ENCODE measurements around the gene TNF.
"Not testable (repeated sequence)": the region's sequence is repeated elsewhere in the genome, so short reads cannot be mapped to it uniquely, and the experiment has no call there.

The TNF gene

DNA sequence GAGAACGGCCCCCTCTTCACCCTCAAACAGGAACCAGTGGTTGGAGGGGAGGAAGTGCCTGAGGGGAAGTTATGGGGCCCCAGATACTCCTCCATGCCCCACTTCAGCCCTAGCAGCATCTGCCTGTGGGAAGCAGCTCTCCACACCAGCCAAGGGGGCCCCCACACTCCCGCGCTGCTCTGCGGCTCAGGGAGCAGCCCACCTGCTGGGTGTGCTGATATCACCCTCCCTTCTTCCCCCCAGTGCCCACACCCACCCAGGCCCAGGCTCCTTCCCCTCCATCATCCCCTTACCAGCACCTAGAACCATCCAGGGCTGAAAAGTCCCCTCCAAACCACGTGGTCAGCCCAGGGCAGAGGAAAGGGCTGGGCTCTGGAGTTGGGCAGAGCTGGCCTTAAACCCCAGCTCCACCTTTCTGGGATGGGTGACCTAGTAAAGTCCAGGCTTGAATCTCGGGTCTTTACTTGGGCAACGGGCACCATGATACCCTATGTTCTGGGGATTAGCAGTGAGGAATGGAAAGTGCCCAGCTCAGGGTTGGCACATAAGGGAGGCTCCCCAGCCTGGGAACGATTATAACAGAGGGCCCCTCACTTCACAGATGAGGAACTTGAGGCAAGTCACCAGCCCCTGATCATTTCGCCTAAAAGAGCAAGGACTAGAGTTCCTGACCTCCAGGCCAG lies 11.4 kb downstream of the TNF start:
- no peak overlapping the region for H3K4me3 ChIP-seq (ENCODE audit: low read depth, low read length)

DNA sequence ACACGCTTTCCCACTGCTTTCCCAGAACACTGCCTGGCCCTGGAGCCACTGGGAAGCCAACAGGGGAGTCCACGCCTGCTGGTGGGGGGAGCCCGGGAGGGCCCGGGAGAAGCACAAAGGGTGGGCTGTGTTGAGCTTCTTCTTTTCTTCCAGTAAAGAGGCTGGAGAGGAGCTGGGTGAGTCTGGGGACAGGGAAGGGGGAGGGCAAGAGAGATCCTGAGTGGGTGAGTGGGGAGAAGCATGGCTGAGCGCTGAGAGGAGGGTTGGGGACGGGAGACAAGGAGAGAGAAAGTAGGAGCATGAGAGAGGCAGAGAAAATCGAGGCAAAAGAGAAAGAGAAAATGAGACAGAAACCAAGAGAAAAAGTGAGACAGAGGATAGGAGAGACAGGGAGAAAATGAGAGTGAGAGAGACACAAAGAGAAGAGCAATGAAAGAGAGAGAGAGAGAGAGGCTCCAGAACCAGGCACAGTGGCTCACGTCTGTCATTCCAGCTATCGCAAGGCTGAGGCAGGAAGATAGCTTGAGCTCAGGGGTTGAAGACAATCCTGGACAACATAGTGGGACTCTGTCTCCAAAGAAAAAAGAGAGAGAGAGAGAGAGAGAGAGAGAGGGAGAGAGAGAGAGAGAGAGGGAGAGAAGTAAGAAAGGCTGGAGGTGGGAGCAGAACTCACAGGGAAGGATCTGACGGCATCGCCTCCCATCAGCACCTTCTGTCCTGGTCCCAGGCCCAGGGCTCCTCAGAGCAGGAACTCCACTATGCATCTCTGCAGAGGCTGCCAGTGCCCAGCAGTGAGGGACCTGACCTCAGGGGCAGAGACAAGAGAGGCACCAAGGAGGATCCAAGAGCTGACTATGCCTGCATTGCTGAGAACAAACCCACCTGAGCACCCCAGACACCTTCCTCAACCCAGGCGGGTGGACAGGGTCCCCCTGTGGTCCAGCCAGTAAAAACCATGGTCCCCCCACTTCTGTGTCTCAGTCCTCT lies 12.7 kb downstream of the TNF start:
- H3K4me3 ChIP-seq (ENCODE audit: low read depth, low read length) = no peak overlapping the region

DNA sequence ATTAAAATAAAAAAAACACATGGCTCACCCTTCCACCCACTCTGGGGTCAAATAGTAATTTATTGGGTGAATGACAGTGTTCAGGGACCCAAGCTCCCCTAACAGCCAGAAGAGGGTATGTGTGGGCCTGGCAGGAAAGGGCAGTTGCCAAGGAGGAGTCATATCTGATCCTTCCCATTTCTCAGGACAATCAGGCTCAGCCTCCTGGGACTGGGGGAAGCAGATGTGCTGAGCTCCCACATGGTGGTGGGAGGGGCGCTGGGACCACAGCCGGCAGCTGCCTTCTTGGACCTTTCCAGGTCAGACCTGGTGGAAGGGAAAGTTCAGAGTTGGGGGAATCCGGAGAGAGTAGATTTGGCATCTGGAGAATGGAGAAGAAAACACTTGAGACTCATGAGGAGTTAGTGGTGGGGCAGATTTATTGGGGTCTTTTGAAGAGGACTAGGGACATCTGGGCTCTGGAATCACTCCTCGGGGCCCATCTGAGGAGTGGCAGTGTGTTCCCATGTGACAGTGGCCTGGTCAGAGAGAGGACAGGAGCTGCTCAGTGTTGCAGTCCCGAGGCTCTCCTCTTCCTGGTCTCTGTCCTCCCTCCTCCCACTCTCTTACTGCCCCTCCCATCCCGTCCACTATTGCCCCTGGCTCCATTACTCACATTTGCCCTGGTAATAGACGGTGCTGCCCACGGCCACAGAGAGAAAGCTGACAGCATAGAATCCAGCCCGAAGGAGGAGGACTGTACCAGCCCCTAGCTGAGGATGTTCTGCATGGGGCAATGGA lies 13.7 kb downstream of the TNF start:
- H3K4me3 ChIP-seq (ENCODE audit: low read depth, low read length) = no peak overlapping the region

DNA sequence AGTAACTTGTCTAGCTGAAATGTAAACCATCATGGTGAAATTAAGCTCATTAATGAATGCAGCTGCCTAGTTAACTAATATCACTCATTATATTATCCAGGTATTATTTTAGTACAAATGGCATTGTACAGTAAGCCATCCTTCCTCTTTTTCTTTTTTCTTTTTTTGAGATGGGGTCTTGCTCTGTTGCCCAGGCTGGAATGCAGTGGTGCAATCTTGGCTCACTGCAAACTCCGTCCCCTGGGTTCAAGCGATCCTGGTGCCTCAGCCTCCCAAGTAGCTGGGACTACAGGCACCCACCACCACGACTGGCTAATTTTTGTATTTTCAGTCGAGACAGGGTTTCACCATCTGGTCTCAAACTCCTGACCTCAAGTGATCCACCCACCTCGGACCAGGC lies 15.3 kb downstream of the TNF start:
- not testable (repeated sequence) for H3K4me3 ChIP-seq (ENCODE audit: low read depth, low read length)

DNA sequence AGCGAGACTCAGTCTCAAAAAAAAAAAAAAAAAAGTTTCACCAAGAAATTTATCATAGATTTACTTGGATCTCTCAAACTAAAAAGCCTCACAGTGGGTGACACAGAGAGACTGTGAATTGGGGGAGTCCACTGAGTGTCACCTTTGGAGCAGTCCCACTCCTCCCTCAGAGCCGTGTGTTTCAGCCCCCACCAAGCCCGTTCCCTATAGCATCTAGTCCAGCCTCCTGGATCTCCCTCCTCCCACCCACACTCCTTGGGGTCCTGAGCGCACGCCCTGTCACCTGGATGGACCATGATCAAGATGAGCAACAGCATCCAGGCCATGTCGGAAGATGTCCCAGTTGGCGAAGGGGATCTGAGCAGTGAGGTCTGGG lies 17.0 kb downstream of the TNF start:
- H3K4me3 ChIP-seq (ENCODE audit: low read depth, low read length) = no peak overlapping the region

DNA sequence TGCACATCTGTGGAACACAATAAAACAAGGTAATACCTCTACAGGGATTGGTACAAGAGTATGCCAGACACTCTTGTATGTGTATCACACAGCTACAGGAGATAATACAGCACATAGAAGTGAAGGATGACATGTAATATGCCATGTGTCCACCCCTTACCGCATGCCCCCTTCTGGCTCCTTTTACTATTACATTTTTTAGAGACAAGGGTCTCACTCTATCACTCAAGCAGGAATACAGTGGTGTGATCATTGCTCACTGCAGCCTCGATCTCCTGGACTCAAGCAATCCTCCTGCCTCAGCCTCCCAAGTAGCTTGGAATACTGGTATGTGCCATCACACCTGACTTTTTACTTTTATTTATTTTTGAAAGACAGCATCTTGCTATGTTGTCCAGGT lies 21.6 kb downstream of the TNF start:
- H3K4me3 ChIP-seq (ENCODE audit: low read depth, low read length) = no peak overlapping the region

DNA sequence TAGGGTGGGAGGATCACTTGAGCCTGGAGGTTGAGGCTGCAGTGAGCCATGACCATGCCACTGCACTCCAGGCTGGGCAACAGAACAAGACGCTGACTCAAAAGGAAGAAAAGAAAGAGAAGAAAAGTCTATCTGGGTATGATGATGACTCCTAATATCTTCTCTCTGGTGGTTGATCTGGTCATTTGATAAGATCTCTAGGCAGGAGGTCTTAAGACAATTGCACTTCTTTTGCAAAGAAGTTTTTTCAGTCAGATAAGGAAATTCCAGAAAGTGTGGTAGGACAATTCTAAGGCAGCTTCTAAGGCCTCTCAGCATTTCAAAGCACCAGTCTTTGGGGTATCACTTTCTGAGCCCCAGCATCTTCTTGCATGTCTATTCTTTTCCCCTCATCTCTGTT lies 32.0 kb downstream of the TNF start:
- H3K4me3 ChIP-seq (ENCODE audit: low read depth, low read length) = no peak overlapping the region

DNA sequence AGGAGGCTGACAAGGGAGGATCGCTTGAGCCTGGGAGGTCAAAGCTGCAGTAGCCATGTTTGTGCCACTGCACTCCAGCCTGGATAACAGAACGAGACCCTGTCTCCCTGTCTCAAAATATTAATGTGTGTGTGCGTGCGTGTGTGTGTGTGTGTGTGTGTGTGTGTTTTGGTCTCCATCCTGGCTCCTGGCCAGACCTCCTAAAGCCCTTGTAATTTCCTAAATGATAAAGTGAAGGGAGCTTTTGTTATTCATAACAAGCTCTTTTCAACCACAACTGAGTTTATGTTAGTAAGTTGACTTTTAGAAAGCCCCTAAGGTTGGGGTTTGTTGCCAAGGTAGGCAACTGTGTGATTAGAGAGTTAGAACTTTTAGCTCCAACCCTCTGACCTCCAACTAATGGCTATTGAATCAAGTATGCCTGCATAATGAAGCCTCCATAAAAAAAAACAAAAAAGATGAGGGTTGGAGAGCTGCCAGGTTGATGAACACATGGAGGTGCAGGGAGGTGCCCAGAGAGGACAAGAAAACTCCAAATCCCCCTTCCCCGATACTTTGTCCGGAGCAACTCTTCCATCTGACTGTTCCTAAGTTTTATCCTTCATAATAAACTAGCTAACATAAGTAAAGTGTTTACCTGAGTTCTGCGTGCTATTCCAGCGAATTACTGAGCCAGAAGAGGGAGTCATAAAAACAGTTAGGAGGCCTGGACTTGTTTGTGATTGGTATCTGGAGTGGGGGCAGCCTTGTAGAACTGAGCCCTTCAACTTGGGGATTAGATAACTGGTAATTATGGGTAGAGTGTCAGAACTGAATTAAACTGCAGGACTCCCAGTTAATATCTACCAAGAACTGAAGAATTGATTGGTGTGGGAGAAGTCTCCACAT lies 34.4 kb downstream of the TNF start:
- H3K4me3 ChIP-seq (ENCODE audit: low read depth, low read length) = no peak overlapping the region

DNA sequence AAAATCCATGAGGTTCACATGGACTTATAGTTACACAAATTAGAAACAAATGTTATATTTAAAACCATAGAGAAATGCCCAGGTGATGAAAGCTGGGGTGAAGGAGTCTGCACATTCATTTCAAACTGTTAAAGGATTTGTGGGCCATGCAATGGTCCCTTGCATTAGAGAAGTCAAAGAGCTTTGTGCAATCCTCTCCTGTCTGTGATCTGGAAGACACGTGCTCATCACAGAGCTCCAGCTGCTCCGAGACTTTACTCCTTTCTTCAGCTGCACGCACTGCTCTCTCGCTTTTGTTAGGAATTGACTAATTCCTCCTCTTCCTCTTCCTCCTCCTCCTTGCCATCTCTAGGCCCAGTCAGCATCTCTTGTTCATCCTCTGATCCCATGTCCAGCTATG lies 35.6 kb downstream of the TNF start:
- H3K4me3 ChIP-seq (ENCODE audit: low read depth, low read length) = no peak overlapping the region

DNA sequence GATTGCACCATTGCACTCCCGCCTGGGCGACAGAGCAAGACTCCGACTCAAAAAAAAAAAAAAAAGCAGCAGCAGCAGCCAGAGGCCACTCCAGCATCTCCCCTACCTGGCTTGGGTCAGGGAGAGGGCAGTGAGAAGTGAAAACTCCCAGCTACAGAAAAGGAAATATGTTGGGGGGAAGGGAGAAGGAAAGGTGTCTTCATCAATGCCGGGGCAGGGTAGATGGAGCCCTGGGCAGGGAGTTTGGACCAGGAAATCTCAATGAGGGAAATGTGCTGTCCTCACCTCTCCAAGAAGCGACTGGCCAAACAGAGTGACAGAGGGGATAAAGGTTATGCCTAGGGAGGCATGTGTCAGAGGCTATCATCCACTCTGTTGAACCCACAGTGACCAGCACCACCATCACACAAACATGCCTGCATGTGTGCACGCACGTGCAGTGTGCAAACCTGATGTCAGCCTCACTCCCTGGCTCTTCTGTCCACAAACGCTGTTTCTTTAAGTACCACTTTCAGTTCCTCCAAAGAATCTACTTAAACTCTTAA lies 38.8 kb downstream of the TNF start:
- H3K4me3 ChIP-seq (ENCODE audit: low read depth, low read length) = no peak overlapping the region

DNA sequence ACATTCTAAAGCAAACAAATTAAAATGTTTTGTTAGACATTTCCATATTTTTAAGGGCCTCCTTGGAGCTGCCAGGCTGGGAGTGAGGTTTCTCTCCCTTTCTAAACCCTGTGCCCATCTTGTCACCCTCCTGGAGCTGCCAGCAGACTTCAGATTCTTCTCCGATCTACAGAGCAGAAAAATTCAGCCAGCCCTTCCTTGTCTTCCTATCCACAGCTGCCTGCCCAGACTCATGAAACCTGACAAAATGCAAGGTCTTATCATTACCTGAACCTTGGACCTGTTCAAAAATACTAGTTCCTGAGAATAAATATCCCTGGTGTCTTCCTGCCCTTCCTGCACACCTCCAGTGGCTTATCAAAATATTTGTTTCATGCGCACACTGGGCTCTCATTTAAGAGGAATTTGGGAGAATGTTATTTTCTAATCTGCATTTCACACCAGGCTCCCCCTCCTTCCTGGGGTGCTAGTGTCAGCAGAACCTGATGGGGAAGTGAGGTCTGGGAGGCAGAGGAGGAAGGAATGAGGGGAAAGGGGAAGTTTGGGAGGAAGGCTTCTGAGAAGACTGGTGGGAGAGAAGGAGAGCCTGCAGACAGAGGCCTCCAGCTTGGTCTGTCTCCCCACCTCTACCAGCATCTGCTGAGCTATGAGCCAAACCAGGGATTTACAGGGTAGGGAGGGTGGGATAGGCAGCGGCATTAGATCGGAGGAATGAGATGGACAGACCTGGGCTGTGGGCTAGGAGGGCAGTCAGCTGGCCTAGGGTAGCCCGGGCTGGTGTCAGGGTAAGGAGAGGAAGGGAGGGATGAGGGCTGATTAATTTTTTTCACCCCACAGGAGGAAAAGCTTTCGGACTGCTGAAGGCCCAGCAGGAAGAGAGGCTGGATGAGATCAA lies 39.6 kb downstream of the TNF start, which contains the start of gene AIF1:
TSS of gene AIF1 (plus strand) at position 551 of the 895 bp plus-strand sequence. CDS start at position 647, 96 bp downstream.
- H3K4me3 ChIP-seq (ENCODE audit: low read depth, low read length) = no peak within 1 kb of the TSS

DNA sequence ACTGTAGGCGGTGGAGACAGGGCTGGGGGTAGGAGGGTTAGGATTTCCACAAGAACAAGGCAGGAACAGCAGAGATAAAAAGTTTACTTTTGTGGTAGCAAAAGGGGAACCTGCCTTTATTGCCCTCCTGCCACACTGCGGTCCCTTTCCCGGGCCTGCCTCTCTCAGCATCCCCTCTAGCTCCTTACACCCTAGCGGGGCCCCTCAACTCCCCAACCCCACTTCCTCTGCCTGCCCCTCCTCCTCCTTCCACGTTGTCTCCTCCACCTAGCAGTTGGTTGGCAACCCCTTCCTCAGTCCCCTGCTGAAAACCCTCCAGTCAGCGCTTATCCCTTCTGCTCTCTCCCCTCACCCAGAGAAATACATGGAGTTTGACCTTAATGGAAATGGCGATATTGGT lies 40.4 kb downstream of the TNF start:
- H3K4me3 ChIP-seq (ENCODE audit: low read depth, low read length) = no peak overlapping the region

DNA sequence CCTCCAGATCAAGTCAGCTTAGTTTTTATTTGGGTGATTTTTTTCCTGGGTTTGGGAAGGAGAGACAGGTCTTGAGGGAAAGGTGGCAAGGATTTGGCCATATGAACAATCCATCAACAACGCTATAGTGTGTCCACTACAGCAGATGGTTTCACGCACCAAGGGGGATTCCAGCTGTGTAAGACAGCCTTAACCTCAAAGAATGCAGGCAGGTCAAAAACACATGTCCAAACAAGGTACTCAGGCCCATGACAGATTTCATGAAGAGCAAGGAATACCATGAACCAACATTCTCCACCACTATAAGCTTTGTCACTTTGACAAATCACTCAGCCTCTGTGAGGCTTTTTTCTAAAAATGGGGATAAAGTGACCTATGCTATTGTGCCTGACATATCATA lies 41.6 kb downstream of the TNF start:
- H3K4me3 ChIP-seq (ENCODE audit: low read depth, low read length) = no peak overlapping the region

DNA sequence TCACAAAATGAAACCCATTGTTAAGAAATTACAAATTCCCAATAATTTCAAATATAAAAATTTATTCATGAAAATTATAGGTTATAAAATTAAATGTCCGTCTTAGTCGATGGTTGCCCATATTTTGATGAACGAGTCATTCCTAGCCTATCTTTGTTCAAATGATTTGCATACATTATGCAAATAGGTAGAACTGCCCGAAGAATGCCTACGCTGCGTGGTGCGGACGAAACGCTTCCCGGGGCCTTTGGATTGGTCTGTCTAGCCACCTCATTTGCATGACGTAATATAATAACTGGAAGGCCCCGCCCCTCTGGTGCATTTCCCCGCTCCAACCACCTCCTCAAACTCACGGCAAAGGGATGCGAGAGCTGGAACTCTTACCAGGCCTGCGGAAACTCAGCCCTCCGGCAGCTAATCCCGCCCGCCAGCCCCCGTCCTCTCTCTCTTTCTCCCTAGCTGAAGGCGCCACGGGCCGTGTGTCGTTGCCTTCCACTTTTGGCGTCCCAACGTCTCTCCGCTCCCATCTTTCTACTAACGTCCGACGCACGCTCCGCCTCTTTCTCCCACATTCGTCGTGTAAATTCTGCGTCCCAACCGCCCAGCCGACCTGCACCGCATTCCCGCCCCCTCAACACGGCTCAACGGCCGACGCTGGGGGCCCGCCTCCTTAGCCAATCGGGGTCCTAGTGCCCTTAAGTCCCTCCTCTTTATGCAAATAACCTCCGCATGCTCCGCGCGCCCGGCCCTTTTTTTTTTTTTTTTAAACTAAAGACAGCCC lies 44.6 kb downstream of the TNF start:
- H3K4me3 ChIP-seq (ENCODE audit: low read depth, low read length) = peak overlapping the region; percentile 83

DNA sequence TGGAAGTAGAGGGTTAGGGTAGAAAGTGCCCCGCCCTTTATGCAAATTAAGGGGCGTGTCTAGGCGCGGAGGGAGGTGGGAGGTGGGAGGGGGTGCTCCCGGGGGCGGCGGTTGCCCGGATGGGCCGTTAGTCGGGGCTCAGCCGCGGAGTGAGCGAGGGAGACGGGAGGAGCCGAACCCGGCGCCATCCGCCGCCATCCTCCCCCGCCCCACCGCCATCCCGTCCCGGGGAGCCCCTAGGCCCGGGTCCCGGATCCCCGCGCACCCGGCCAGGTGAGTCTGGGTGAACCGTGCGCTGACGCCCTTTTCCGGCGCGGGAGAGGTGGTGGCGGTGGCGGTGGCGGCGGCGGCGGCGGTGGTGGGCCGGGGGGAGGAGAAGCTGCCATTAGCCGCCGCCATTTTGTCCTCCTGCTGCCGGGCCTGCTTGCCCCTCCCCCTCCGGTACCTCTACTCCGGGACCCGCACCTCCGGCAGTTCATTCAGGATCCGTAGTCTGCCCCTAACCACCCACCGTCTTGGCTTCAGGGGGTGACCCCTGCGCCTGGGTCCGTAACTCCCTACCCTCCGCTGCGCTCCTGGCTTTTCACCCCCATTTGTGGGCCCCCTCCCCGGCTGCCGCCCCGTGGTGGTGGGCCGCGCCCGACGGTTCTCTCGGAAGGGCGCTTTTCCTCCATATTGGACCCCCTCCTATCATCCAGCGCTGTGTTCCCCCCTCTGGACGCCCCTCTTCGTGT lies 45.4 kb downstream of the TNF start, which contains the start of gene PRRC2A:
TSS of gene PRRC2A (plus strand) at position 130 of the 734 bp plus-strand sequence. CDS start 2,075 bp downstream, outside the sequence.
- peak within 1 kb of the TSS; percentile 89 for H3K4me3 ChIP-seq (ENCODE audit: low read depth, low read length)

DNA sequence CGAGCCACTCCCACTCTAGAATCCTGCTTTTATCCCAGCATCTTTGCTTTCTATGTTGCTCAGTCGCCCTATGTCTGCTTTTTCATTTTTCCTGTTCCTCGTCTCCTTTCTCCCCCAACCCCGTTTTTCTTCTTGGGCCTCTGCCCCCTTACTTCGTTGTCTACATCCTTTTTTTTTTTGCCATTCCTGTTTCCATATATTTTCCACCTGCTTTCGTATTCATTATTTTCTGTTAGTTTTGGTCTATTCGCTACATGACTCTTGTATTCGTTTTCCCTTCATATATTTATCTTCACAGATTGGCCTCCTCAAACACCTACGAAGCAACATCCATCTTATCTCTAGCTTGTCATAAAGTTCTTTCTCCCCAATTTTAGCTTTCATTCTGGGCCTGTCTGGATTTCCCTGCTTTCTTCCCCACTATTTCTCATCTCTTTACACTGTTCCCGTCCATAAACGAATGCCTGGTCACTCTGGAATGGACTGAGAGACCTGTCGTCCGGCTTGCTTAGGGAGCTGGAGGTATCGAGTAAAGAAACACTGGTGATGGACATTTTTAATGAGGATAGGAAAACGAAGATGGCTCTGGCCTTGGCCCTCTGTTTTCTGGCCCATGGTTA lies 46.1 kb downstream of the TNF start:
- peak overlapping the region; percentile 89 for H3K4me3 ChIP-seq (ENCODE audit: low read depth, low read length)

DNA sequence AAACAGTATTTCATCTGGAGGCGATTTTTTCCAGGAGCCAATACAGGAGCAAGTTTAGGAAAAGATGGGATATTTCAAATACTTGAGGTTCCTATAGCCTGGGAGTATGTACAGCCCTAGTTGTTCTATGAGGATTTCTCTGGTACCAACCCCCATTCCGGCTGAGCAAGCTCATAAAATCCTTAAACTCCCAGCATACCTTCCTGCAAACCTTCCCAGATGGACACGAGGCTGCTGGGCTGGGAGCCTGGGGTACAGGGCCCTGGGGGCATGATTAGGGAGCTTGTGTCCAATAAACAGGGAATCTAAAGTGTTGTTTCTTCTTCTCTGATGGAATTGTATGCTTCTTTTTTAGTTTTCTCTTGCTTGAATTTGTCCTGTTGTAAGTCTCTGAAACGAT lies 46.6 kb downstream of the TNF start:
- peak overlapping the region; percentile 89 for H3K4me3 ChIP-seq (ENCODE audit: low read depth, low read length)
